ENCODE results near the gene NABP1. TPM values are rescaled to one million over a fixed set of nuclear protein-coding genes. Genes with fewer than 3 reads are reported as not detected.

Gene NABP1
- total RNA-seq, 1 donor, result 103 TPM

GRCh38 chr2:191686729-191687128 is 8.8 kb downstream of the NABP1 start:
- Histone ChIP-seq H3K4me1 (ENCODE audit: insufficient read depth, low read length) (peaks cover 12% of the 10 kb centered on the region), H3K9me3 (ENCODE audit: low read depth, low read length) (no peaks in the 10 kb centered on the region), H3K4me3 (ENCODE audit: low read length) (no peak overlapping the region), H3K27me3 (ENCODE audit: insufficient read depth, low read length) (no peaks in the 10 kb centered on the region)

GRCh38 chr2:191687867-191688266 is 9.9 kb downstream of the NABP1 start:
- no peaks in the 10 kb centered on the region for H3K9me3 ChIP-seq (ENCODE audit: low read depth, low read length)
- no peak overlapping the region for H3K4me3 ChIP-seq (ENCODE audit: low read length)
- peaks cover 4% of the 10 kb centered on the region for H3K4me1 ChIP-seq (ENCODE audit: insufficient read depth, low read length)
- H3K27me3 ChIP-seq (ENCODE audit: insufficient read depth, low read length), result no peaks in the 10 kb centered on the region

GRCh38 chr2:191688934-191689695 is 11.2 kb downstream of the NABP1 start:
- Histone ChIP-seq H3K27me3 (ENCODE audit: insufficient read depth, low read length) (no peaks in the 10 kb centered on the region), H3K9me3 (ENCODE audit: low read depth, low read length) (no peaks in the 10 kb centered on the region), H3K4me3 (ENCODE audit: low read length) (no peak overlapping the region), H3K4me1 (ENCODE audit: insufficient read depth, low read length) (no peaks in the 10 kb centered on the region)

- Histone ChIP-seq H3K4me3 (ENCODE audit: low read length) (no peak overlapping the region), H3K4me1 (ENCODE audit: insufficient read depth, low read length) (no peaks in the 10 kb centered on the region), H3K9me3 (ENCODE audit: low read depth, low read length) (no peaks in the 10 kb centered on the region), H3K27me3 (ENCODE audit: insufficient read depth, low read length) (no peaks in the 10 kb centered on the region)
Observed at GRCh38 chr2:191690327-191690726, 12.4 kb downstream of the NABP1 start.

GRCh38 chr2:191691016-191691735 is 13.2 kb downstream of the NABP1 start:
- H3K4me1 ChIP-seq (ENCODE audit: insufficient read depth, low read length), result no peaks in the 10 kb centered on the region

GRCh38 chr2:191691898-191692297 is 14.0 kb downstream of the NABP1 start:
- no peaks in the 10 kb centered on the region for H3K9me3 ChIP-seq (ENCODE audit: low read depth, low read length)
- H3K4me3 ChIP-seq (ENCODE audit: low read length), result no peak overlapping the region
- H3K4me1 ChIP-seq (ENCODE audit: insufficient read depth, low read length), result no peaks in the 10 kb centered on the region
- no peaks in the 10 kb centered on the region for H3K27me3 ChIP-seq (ENCODE audit: insufficient read depth, low read length)

More at GRCh38 chr2:191691016-191691735, 13.2 kb downstream of the NABP1 start:
- no peaks in the 10 kb centered on the region for H3K9me3 ChIP-seq (ENCODE audit: low read depth, low read length)
- no peak overlapping the region for H3K4me3 ChIP-seq (ENCODE audit: low read length)
- no peaks in the 10 kb centered on the region for H3K27me3 ChIP-seq (ENCODE audit: insufficient read depth, low read length)

GRCh38 chr2:191692502-191693115 is 14.7 kb downstream of the NABP1 start:
- Histone ChIP-seq H3K27me3 (ENCODE audit: insufficient read depth, low read length) (no peaks in the 10 kb centered on the region), H3K9me3 (ENCODE audit: low read depth, low read length) (no peaks in the 10 kb centered on the region), H3K4me1 (ENCODE audit: insufficient read depth, low read length) (no peaks in the 10 kb centered on the region), H3K4me3 (ENCODE audit: low read length) (no peak overlapping the region)

- H3K27me3 ChIP-seq (ENCODE audit: insufficient read depth, low read length), result no peaks in the 10 kb centered on the region
- H3K4me3 ChIP-seq (ENCODE audit: low read length), result no peak overlapping the region
- H3K9me3 ChIP-seq (ENCODE audit: low read depth, low read length), result no peaks in the 10 kb centered on the region
- H3K4me1 ChIP-seq (ENCODE audit: insufficient read depth, low read length), result no peaks in the 10 kb centered on the region
Observed at GRCh38 chr2:191693166-191693565, 15.2 kb downstream of the NABP1 start.

- no peaks in the 10 kb centered on the region for H3K27me3 ChIP-seq (ENCODE audit: insufficient read depth, low read length)
- H3K9me3 ChIP-seq (ENCODE audit: low read depth, low read length), result no peaks in the 10 kb centered on the region
- no peaks in the 10 kb centered on the region for H3K4me1 ChIP-seq (ENCODE audit: insufficient read depth, low read length)
- no peak overlapping the region for H3K4me3 ChIP-seq (ENCODE audit: low read length)
Observed at GRCh38 chr2:191693778-191694177, 15.8 kb downstream of the NABP1 start.

- Histone ChIP-seq H3K27me3 (ENCODE audit: insufficient read depth, low read length) (no peaks in the 10 kb centered on the region), H3K4me3 (ENCODE audit: low read length) (no peak overlapping the region), H3K9me3 (ENCODE audit: low read depth, low read length) (no peaks in the 10 kb centered on the region), H3K4me1 (ENCODE audit: insufficient read depth, low read length) (no peaks in the 10 kb centered on the region)
Observed at GRCh38 chr2:191696001-191696400, 18.1 kb downstream of the NABP1 start.

GRCh38 chr2:191696966-191697365 is 19.0 kb downstream of the NABP1 start:
- Histone ChIP-seq H3K9me3 (ENCODE audit: low read depth, low read length) (no peaks in the 10 kb centered on the region), H3K4me1 (ENCODE audit: insufficient read depth, low read length) (no peaks in the 10 kb centered on the region), H3K4me3 (ENCODE audit: low read length) (no peak overlapping the region), H3K27me3 (ENCODE audit: insufficient read depth, low read length) (no peaks in the 10 kb centered on the region)

- H3K27me3 ChIP-seq (ENCODE audit: insufficient read depth, low read length), result no peaks in the 10 kb centered on the region
- no peak overlapping the region for H3K4me3 ChIP-seq (ENCODE audit: low read length)
- no peaks in the 10 kb centered on the region for H3K4me1 ChIP-seq (ENCODE audit: insufficient read depth, low read length)
- H3K9me3 ChIP-seq (ENCODE audit: low read depth, low read length), result no peaks in the 10 kb centered on the region
Observed at GRCh38 chr2:191697870-191698269, 19.9 kb downstream of the NABP1 start.

GRCh38 chr2:191699341-191699945 is 21.5 kb downstream of the NABP1 start:
- Histone ChIP-seq H3K9me3 (ENCODE audit: low read depth, low read length) (no peaks in the 10 kb centered on the region), H3K4me1 (ENCODE audit: insufficient read depth, low read length) (no peaks in the 10 kb centered on the region), H3K27me3 (ENCODE audit: insufficient read depth, low read length) (no peaks in the 10 kb centered on the region), H3K4me3 (ENCODE audit: low read length) (no peak overlapping the region)

GRCh38 chr2:191701029-191701428 is 23.1 kb downstream of the NABP1 start:
- no peak overlapping the region for H3K4me3 ChIP-seq (ENCODE audit: low read length)

GRCh38 chr2:191701696-191702095 is 23.8 kb downstream of the NABP1 start:
- Histone ChIP-seq H3K9me3 (ENCODE audit: low read depth, low read length) (no peaks in the 10 kb centered on the region), H3K27me3 (ENCODE audit: insufficient read depth, low read length) (no peaks in the 10 kb centered on the region), H3K4me3 (ENCODE audit: low read length) (no peak overlapping the region), H3K4me1 (ENCODE audit: insufficient read depth, low read length) (no peaks in the 10 kb centered on the region)

More at GRCh38 chr2:191701029-191701428, 23.1 kb downstream of the NABP1 start:
- Histone ChIP-seq H3K27me3 (ENCODE audit: insufficient read depth, low read length) (no peaks in the 10 kb centered on the region), H3K9me3 (ENCODE audit: low read depth, low read length) (no peaks in the 10 kb centered on the region), H3K4me1 (ENCODE audit: insufficient read depth, low read length) (no peaks in the 10 kb centered on the region)

All from mononuclear cell (primary cell).